SIG-M5 treated with dmso at 0.1 percent for 504 hours (cell line): ENCODE data around the gene C1orf174.
"Not testable (repeated sequence)": the region's sequence is repeated elsewhere in the genome, so short reads cannot be mapped to it uniquely, and the experiment has no call there.

ENCODE experiments used
- DNase-seq: peaks from one replicate; lab custom pipeline; 2025; ENCODE audit not compliant: unreplicated experiment; lab: John Stamatoyannopoulos, UW

Gene C1orf174

GRCh38 chr1:3926956-3927355 lies 26.9 kb upstream of the C1orf174 start:
- no peak for DNase-seq

- no peak for DNase-seq
Observed at GRCh38 chr1:3925762-3926161, 25.7 kb upstream of the C1orf174 start.

- no peak for DNase-seq
Observed at GRCh38 chr1:3925256-3925655, 25.2 kb upstream of the C1orf174 start.

- no peak for DNase-seq
Observed at GRCh38 chr1:3924825-3925220, 24.8 kb upstream of the C1orf174 start.

GRCh38 chr1:3924186-3924824 lies 24.2 kb upstream of the C1orf174 start:
- DNase-seq, result no peak

- no peak for DNase-seq
Observed at GRCh38 chr1:3923378-3924185, 23.5 kb upstream of the C1orf174 start.

GRCh38 chr1:3922851-3923250 lies 22.8 kb upstream of the C1orf174 start:
- DNase-seq, result no peak

GRCh38 chr1:3922201-3922725 lies 22.2 kb upstream of the C1orf174 start:
- DNase-seq, result no peak

- DNase-seq, result no peak
Observed at GRCh38 chr1:3921765-3922164, 21.7 kb upstream of the C1orf174 start.

- no peak for DNase-seq
Observed at GRCh38 chr1:3919706-3920105, 19.6 kb upstream of the C1orf174 start.

GRCh38 chr1:3918966-3919611 lies 19.0 kb upstream of the C1orf174 start:
- no peak for DNase-seq

- DNase-seq, result not testable (repeated sequence)
Observed at GRCh38 chr1:3918359-3918758, 18.3 kb upstream of the C1orf174 start.

GRCh38 chr1:3917761-3918160 lies 17.7 kb upstream of the C1orf174 start:
- no peak for DNase-seq

- no peak for DNase-seq
Observed at GRCh38 chr1:3915551-3916121, 15.6 kb upstream of the C1orf174 start.

GRCh38 chr1:3914911-3915310 lies 14.8 kb upstream of the C1orf174 start:
- no peak for DNase-seq

GRCh38 chr1:3914331-3914851 lies 14.3 kb upstream of the C1orf174 start:
- DNase-seq, result no peak

GRCh38 chr1:3912809-3913685 lies 13.0 kb upstream of the C1orf174 start:
- no peak for DNase-seq

- no peak for DNase-seq
Observed at GRCh38 chr1:3911981-3912808, 12.1 kb upstream of the C1orf174 start.
